MM.1S (cell line): ENCODE data around the gene ARPIN.

ENCODE experiments used
- EZH2 ChIP-seq: fragments of 300-600 bp; sonication (generic); optimal IDR thresholded peaks from 2 replicates; pipeline ENCODE3; 2017; ENCODE audit warnings: low read depth, mild to moderate bottlenecking, antibody characterized with exemption, low read length, mixed read lengths
- EZH2phosphoT487 ChIP-seq: fragments of 300-600 bp; sonication (generic); IDR thresholded peaks from 2 replicates; pipeline ENCODE4 v1.6.1; 2018; ENCODE audit warnings: antibody characterized with exemption, low read length
- TF ChIP-seq, protein P1 (sequence below): fragments of 300-600 bp; sonication (generic); IDR thresholded peaks from 2 replicates; pipeline ENCODE4 v1.5.1; 2016; ENCODE audit warnings: antibody characterized with exemption, low read length, mixed read lengths

DNA sequence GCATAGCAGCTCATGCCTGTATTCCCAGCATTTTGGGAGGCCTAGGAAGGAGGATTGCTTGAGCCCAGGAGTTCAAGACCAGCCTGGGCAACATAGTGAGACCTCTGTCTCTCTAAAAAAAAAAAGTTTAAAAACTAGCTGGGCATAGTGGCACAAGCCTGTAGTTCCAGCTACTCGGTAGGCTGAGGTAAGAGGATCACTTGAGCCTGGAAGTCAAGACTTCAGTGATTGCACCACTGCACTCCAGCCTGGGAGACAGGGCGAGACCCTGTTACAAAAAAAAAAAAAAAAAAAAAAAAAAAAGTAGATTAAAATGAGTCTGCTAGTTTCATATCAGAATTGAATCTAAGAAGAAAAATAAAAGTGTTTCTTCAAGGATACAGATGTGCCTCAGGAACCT is 65.7 kb downstream of the ARPIN start:
- TF ChIP-seq, protein P1, sequence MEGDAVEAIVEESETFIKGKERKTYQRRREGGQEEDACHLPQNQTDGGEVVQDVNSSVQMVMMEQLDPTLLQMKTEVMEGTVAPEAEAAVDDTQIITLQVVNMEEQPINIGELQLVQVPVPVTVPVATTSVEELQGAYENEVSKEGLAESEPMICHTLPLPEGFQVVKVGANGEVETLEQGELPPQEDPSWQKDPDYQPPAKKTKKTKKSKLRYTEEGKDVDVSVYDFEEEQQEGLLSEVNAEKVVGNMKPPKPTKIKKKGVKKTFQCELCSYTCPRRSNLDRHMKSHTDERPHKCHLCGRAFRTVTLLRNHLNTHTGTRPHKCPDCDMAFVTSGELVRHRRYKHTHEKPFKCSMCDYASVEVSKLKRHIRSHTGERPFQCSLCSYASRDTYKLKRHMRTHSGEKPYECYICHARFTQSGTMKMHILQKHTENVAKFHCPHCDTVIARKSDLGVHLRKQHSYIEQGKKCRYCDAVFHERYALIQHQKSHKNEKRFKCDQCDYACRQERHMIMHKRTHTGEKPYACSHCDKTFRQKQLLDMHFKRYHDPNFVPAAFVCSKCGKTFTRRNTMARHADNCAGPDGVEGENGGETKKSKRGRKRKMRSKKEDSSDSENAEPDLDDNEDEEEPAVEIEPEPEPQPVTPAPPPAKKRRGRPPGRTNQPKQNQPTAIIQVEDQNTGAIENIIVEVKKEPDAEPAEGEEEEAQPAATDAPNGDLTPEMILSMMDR = no peak
- no peak for TF ChIP-seq EZH2
- no peak for TF ChIP-seq EZH2phosphoT487
